ENCODE results near the gene MOV10L1.
"Not testable (repeated sequence)": the region's sequence is repeated elsewhere in the genome, so short reads cannot be mapped to it uniquely, and the experiment has no call there.

MOV10L1 gene

DNA sequence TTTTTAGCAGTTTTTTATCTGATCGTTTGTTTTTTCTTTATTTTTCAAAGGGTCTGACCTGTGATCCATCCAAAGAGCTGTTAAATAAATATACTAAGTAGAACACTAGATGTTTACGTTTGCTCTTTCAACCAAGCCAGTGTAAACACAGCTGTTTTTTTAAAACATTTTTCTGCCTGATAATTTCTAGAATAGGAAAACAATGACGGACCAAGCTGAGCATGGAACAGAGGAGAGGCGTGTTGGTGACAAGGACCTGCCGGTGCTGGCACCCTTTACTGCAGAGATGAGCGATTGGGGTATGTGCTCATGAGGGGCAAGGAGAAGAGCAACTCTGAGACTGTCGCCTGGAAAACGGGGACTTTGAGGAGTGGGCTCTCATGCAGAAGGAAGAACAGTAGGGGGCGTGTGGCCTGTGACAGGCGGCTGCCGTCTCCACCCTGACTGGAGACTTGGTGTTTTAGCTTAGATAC is 52.1 kb downstream of the MOV10L1 start:
- no peak for DNase-seq

DNA sequence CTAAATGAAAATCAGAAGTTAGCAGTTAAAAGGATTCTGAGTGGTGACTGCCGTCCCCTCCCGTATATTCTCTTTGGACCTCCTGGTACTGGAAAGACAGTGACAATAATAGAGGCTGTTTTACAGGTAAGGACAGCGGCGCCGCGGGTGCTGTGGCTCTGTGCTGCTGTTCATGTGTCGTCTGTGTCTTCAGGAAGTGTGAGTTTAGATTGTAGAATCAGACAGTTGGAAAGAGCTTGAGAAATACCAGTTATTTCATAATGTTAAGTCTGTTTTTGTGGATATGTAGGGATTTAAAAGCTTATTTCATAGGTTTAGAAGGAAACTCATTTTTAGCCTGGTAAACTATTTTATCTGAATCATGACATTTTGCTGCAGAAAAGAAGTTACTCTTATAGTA is 53.3 kb downstream of the MOV10L1 start:
- no peak for DNase-seq

- DNase-seq = no peak
Measured at GRCh38 chr22:50144005-50144614, 54.3 kb downstream of the MOV10L1 start.

GRCh38 chr22:50145721-50146438 is 56.1 kb downstream of the MOV10L1 start:
- DNase-seq = no peak

- no peak for DNase-seq
Measured at GRCh38 chr22:50146439-50147238, 56.8 kb downstream of the MOV10L1 start.

GRCh38 chr22:50147258-50148165 is 57.7 kb downstream of the MOV10L1 start:
- DNase-seq = not testable (repeated sequence)

DNA sequence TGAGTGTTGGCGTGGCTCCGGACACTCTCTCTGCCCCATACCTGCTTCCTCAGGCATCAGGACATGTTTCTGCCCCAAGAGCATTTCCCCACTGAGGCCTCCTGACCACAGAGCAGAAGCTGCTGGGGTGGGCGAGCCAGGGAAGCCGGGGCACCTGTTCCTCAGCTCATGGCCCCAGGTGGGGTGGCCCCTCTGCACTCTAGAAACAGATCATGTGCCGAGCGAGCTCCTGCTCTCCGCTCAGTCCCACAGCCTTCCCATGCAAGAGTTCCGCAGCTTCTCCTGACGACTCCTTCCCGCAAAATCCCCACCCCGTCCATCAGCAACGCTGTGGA is 58.3 kb downstream of the MOV10L1 start:
- DNase-seq = no peak

- DNase-seq = no peak
Measured at GRCh38 chr22:50148991-50149721, 59.4 kb downstream of the MOV10L1 start.

GRCh38 chr22:50150161-50151129 is 60.6 kb downstream of the MOV10L1 start:
- no peak for DNase-seq

GRCh38 chr22:50151571-50152537 is 62.0 kb downstream of the MOV10L1 start:
- no peak for DNase-seq

GRCh38 chr22:50153056-50153755 is 63.4 kb downstream of the MOV10L1 start:
- no peak for DNase-seq

DNA sequence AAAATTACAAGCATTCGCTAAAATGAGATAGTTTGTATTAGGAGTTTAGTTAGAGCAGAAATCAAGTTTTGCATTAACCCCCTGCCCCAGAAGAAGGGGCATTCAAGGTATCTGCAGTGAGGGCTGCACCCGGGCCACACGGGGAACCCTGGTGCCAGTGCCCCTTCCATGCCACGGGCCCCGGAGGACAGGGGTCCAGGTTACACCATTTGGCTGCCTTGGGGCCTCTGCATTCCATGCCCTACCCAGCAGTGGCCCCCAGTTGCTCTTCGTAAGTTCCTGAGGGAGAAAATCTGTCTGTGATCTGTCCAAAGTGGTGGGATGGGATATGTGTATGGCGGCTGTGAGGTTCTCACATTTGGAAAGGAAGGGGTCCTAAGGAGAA is 63.9 kb downstream of the MOV10L1 start:
- DNase-seq = no peak

GRCh38 chr22:50157709-50158375 is 68.0 kb downstream of the MOV10L1 start:
- no peak for DNase-seq

DNA sequence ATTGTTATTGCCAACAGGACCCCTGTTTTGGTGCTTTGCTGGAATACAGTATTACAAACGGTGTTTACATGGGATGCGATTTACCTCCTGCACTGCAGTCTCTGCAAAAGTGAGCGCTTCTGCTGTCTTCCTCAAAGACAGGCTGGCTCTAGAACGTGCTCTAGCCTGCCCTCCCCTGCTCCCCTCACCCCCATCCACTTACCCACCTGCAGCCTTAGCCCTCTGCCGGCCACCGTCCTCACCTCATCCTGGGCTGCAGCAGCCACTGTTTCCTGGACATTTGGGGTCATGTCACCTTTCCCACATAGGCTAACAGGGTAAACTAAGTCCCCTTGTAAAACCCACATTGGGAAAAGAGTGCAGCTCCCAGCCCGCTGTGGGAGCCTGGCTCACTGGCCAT is 71.1 kb downstream of the MOV10L1 start:
- DNase-seq = no peak

DNA sequence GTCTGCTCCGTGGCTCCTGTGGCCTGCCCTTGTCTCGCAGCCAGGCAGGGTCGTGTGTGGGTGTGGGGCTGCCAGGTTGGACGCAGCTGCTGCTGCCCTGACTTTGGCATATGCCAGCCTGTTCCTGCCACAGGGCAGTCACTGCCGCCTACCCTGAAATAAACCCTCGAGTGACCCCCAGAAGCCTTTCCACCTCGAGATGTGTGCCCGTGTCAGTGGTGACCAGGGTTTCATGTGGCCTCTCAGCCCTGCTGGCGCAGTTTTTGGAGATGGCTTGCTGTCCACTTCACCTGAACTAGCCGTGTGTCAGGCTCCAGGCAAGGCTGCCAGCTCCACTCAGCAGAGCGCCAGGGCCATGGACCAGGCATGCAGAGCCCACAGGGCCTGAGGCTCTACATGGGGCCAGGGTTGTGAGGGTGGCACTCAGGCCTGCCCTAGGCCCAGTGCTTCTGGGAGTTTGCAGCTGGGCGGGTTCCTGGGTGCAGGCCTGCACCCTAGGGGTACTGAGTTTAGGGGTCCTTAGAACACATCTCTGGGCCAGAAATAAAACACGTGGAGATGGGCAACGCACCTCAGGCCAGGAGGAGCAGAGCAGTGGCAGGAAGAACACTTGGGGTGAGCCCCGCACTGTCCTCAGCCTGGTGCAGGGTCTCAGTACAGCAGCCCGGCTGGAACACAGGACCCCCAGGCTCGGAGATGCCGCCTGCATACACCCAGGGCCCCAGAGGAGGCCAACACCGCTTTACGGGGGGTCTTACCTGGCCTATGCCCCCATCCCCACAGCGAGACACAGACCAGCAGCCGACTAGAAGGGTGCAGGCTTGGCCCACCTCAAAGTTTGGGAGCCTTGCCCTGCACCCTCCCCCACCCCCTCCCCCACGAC is 71.9 kb downstream of the MOV10L1 start:
- DNase-seq = no peak

DNA sequence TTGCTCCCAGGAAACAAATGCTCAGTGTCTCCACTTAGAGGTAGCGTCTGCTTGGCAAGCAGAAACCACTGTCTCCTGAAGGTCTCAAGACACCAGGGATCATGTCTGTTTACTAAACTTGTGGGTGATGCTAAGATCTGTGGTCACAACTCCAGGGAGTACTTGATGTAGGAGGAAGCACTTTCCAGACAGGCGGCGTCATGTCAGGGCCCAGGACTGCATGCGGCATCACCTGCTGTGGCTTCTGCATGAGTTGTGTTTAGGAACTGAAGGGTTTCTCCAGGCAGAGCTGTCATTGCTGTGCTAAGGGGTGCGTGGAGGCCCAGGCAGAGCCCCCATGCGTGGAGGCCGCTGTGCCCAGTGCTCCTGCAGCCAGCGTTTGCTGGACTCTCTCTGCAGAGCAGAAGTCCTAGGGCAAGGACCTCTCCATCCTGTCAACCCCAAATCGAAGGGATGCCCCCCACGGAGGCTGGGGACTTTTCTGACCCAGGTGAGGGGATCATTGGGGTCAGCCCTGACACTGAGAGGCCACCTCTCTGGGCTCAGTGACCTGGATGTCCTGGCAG is 72.7 kb downstream of the MOV10L1 start:
- no peak for DNase-seq
